ENCODE data around the gene RBM38.

The RBM38 gene

GRCh38 chr20:57398901-57399535 is 7.8 kb downstream of the RBM38 start:
- H3K27ac Mint-ChIP-seq: peak overlapping the region; percentile 95
- peaks cover 100% of the 10 kb centered on the region for H3K36me3 Mint-ChIP-seq (ENCODE audit: insufficient read depth)
- ATAC-seq (replicated peaks) (no peak), DNase-seq (no peak)
- peak overlapping the region; percentile 78 to 95 for H3K4me3 Mint-ChIP-seq
- H3K9me3 Mint-ChIP-seq: no peaks in the 10 kb centered on the region
- no peaks in the 10 kb centered on the region for H3K27me3 Mint-ChIP-seq
- peaks cover 65 to 68% of the 10 kb centered on the region in 2 donors for H3K4me1 Mint-ChIP-seq (ENCODE audit: low read depth in 2 of 2)

- no peak for ATAC-seq (replicated peaks)
- H3K36me3 Mint-ChIP-seq (ENCODE audit: insufficient read depth): peaks cover 100% of the 10 kb centered on the region
- no peaks in the 10 kb centered on the region for H3K9me3 Mint-ChIP-seq
- H3K27me3 Mint-ChIP-seq: no peaks in the 10 kb centered on the region
- H3K4me3 Mint-ChIP-seq: peak overlapping the region; percentile 78 to 95
- H3K27ac Mint-ChIP-seq: peak overlapping the region; percentile 95
- no peak for DNase-seq
- peaks cover 59 to 64% of the 10 kb centered on the region in 2 donors for H3K4me1 Mint-ChIP-seq (ENCODE audit: low read depth in 2 of 2)
Measured at GRCh38 chr20:57399587-57400155, 8.5 kb downstream of the RBM38 start.

- peak overlapping the region; percentile 78 to 95 for H3K4me3 Mint-ChIP-seq
- DNase-seq (no peak), ATAC-seq (replicated peaks) (no peak)
- peaks cover 53 to 60% of the 10 kb centered on the region in 2 donors for H3K4me1 Mint-ChIP-seq (ENCODE audit: low read depth in 2 of 2)
- H3K27me3 Mint-ChIP-seq: no peaks in the 10 kb centered on the region
- H3K9me3 Mint-ChIP-seq: no peaks in the 10 kb centered on the region
- peaks cover 100% of the 10 kb centered on the region for H3K36me3 Mint-ChIP-seq (ENCODE audit: insufficient read depth)
- peak overlapping the region; percentile 95 for H3K27ac Mint-ChIP-seq
Measured at GRCh38 chr20:57400231-57400701, 9.1 kb downstream of the RBM38 start.

GRCh38 chr20:57400821-57401564 is 9.8 kb downstream of the RBM38 start:
- Mint-ChIP-seq H3K27ac (peak overlapping the region; percentile 95), H3K36me3 (ENCODE audit: insufficient read depth) (peaks cover 100% of the 10 kb centered on the region), H3K27me3 (no peaks in the 10 kb centered on the region), H3K4me3 (peak overlapping the region; percentile 78 to 95), H3K9me3 (no peaks in the 10 kb centered on the region), H3K4me1 (ENCODE audit: low read depth in 2 of 2) (peaks cover 52 to 57% of the 10 kb centered on the region in 2 donors)
- ATAC-seq (replicated peaks): no peak
- no peak for DNase-seq

- peaks cover 52 to 54% of the 10 kb centered on the region in 2 donors for H3K4me1 Mint-ChIP-seq (ENCODE audit: low read depth in 2 of 2)
- ATAC-seq (replicated peaks): no peak
Measured at GRCh38 chr20:57401565-57401918, 10.3 kb downstream of the RBM38 start.

GRCh38 chr20:57402206-57403125 is 11.3 kb downstream of the RBM38 start:
- Mint-ChIP-seq H3K4me1 (ENCODE audit: low read depth in 2 of 2) (peaks cover 50 to 51% of the 10 kb centered on the region in 2 donors), H3K4me3 (peak overlapping the region; percentile 78 to 95), H3K27ac (peak overlapping the region; percentile 95), H3K27me3 (no peaks in the 10 kb centered on the region), H3K9me3 (no peaks in the 10 kb centered on the region), H3K36me3 (ENCODE audit: insufficient read depth) (peaks cover 100% of the 10 kb centered on the region)
- ATAC-seq (replicated peaks): no peak
- no peak for DNase-seq

More at GRCh38 chr20:57401565-57401918, 10.3 kb downstream of the RBM38 start:
- Mint-ChIP-seq H3K9me3 (no peaks in the 10 kb centered on the region), H3K27me3 (no peaks in the 10 kb centered on the region), H3K36me3 (ENCODE audit: insufficient read depth) (peaks cover 100% of the 10 kb centered on the region), H3K4me3 (peak overlapping the region; percentile 78 to 95), H3K27ac (peak overlapping the region; percentile 95)
- DNase-seq: no peak

GRCh38 chr20:57403216-57403615 is 12.0 kb downstream of the RBM38 start:
- Mint-ChIP-seq H3K4me1 (ENCODE audit: low read depth in 2 of 2) (peaks cover 48 to 49% of the 10 kb centered on the region in 2 donors), H3K4me3 (peak overlapping the region in 1 of 2 donors; percentile 95), H3K27me3 (no peaks in the 10 kb centered on the region), H3K36me3 (ENCODE audit: insufficient read depth) (peaks cover 100% of the 10 kb centered on the region), H3K9me3 (no peaks in the 10 kb centered on the region), H3K27ac (peak overlapping the region; percentile 95)
- no peak for DNase-seq
- no peak for ATAC-seq (replicated peaks)

- DNase-seq (no peak), ATAC-seq (replicated peaks) (no peak)
- Mint-ChIP-seq H3K9me3 (no peaks in the 10 kb centered on the region), H3K36me3 (ENCODE audit: insufficient read depth) (peaks cover 100% of the 10 kb centered on the region), H3K27me3 (no peaks in the 10 kb centered on the region), H3K4me1 (ENCODE audit: low read depth in 2 of 2) (peaks cover 44% of the 10 kb centered on the region in 2 donors), H3K27ac (peak overlapping the region in 1 of 2 donors; percentile 79), H3K4me3 (peak overlapping the region in 1 of 2 donors; percentile 95)
Measured at GRCh38 chr20:57404006-57404405, 12.8 kb downstream of the RBM38 start.

GRCh38 chr20:57404419-57405072 is 13.3 kb downstream of the RBM38 start:
- H3K4me1 Mint-ChIP-seq (ENCODE audit: low read depth in 2 of 2): peaks cover 39 to 43% of the 10 kb centered on the region in 2 donors
- peaks cover 100% of the 10 kb centered on the region for H3K36me3 Mint-ChIP-seq (ENCODE audit: insufficient read depth)
- no peaks in the 10 kb centered on the region for H3K27me3 Mint-ChIP-seq
- peak overlapping the region in 1 of 2 donors; percentile 79 for H3K27ac Mint-ChIP-seq
- DNase-seq (no peak), ATAC-seq (replicated peaks) (no peak)
- H3K9me3 Mint-ChIP-seq: no peaks in the 10 kb centered on the region
- peak overlapping the region in 1 of 2 donors; percentile 95 for H3K4me3 Mint-ChIP-seq

GRCh38 chr20:57405236-57406016 is 14.2 kb downstream of the RBM38 start:
- H3K4me3 Mint-ChIP-seq: peak overlapping the region in 1 of 2 donors; percentile 51
- ATAC-seq (replicated peaks) (no peak), DNase-seq (no peak)
- H3K36me3 Mint-ChIP-seq (ENCODE audit: insufficient read depth): peaks cover 100% of the 10 kb centered on the region
- peak overlapping the region in 1 of 2 donors; percentile 79 for H3K27ac Mint-ChIP-seq
- H3K9me3 Mint-ChIP-seq: no peaks in the 10 kb centered on the region
- peaks cover 40 to 47% of the 10 kb centered on the region in 2 donors for H3K4me1 Mint-ChIP-seq (ENCODE audit: low read depth in 2 of 2)
- no peaks in the 10 kb centered on the region for H3K27me3 Mint-ChIP-seq

- Mint-ChIP-seq H3K4me1 (ENCODE audit: low read depth in 2 of 2) (peaks cover 38 to 46% of the 10 kb centered on the region in 2 donors), H3K4me3 (peak overlapping the region; percentile 57 to 59), H3K27ac (peak overlapping the region; percentile 79 to 81), H3K36me3 (ENCODE audit: insufficient read depth) (peaks cover 100% of the 10 kb centered on the region), H3K9me3 (no peaks in the 10 kb centered on the region), H3K27me3 (no peaks in the 10 kb centered on the region)
- DNase-seq (no peak), ATAC-seq (replicated peaks) (peak; percentile 45)
Measured at GRCh38 chr20:57407541-57407956, 16.4 kb downstream of the RBM38 start.

- DNase-seq (no peak), ATAC-seq (replicated peaks) (no peak)
- H3K36me3 Mint-ChIP-seq (ENCODE audit: insufficient read depth): peaks cover 96% of the 10 kb centered on the region
- peak overlapping the region; percentile 47 to 57 for H3K4me3 Mint-ChIP-seq
- no peaks in the 10 kb centered on the region for H3K9me3 Mint-ChIP-seq
- H3K4me1 Mint-ChIP-seq (ENCODE audit: low read depth in 2 of 2): peaks cover 36 to 44% of the 10 kb centered on the region in 2 donors
- no peaks in the 10 kb centered on the region for H3K27me3 Mint-ChIP-seq
- peak overlapping the region; percentile 79 to 81 for H3K27ac Mint-ChIP-seq
Measured at GRCh38 chr20:57408131-57408530, 16.9 kb downstream of the RBM38 start.
